Ascending aorta (tissue), 2 donors: ENCODE results near the gene PLN. TPM values are rescaled to one million over a fixed set of nuclear protein-coding genes. Genes with fewer than 3 reads are reported as not detected.

Source experiments
- DNase-seq, 2 donors: peaks; one replicate each; pipeline ENCODE4 v3.0.0-alpha.2; 2019; ENCODE audit warnings: low spot score in 2 of 2
- H3K27ac ChIP-seq, 2 donors: fragments of 200-600 bp; sonication (generic); one replicate each; pipeline ENCODE4 v1.5.1; 2016 to 2017; ENCODE audit warnings: mild to moderate bottlenecking in 1 of 2
- H3K27me3 ChIP-seq: fragments of 200-600 bp; sonication (generic); one replicate; pipeline ENCODE4 v1.5.1; 2017
- H3K36me3 ChIP-seq, 2 donors: fragments of 200-600 bp; sonication (generic); one replicate each; pipeline ENCODE4 v1.5.1; 2016
- H3K4me1 ChIP-seq, 2 donors: fragments of 200-600 bp; sonication (generic); one replicate each; pipeline ENCODE4 v1.5.1; 2016 to 2017; ENCODE audit warnings: mild to moderate bottlenecking in 1 of 2
- H3K4me3 ChIP-seq, 2 donors: fragments of 200-600 bp; sonication (generic); one replicate each; pipeline ENCODE4 v1.5.1; 2016 to 2017; ENCODE audit warnings: mild to moderate bottlenecking in 1 of 2
- H3K9me3 ChIP-seq, 2 donors: fragments of 200-600 bp; sonication (generic); one replicate each; pipeline ENCODE4 v1.5.1; 2016
- intact Hi-C: fragments of 100-400 bp; cut with DNase I; formaldehyde crosslinking; loops from one replicate; pipeline ENCODE4 v1.15.1; 2023
- total RNA-seq: library from RNA; depleted of rRNA; stranded (reverse); fragments of >200 nt; gene quantifications from one replicate; pipeline ENCODE4 v1.1.0, GENCODE V29; 2016
- TF ChIP-seq, protein P1 (sequence below), 3 experiments: fragments of 200-600 bp in 2 of 3; fragments of 450-650 bp in 1 of 3; sonication (generic) in 2 of 3; IDR thresholded peaks; one replicate each; pipeline ENCODE4 v1.5.1; 2016 to 2019; ENCODE audit warnings: antibody characterized with exemption in 3 of 3, mild to moderate bottlenecking in 1 of 3, moderate library complexity in 1 of 3

PLN gene
- total RNA-seq, 1 donor from 2014 or later: 129 TPM

DNA sequence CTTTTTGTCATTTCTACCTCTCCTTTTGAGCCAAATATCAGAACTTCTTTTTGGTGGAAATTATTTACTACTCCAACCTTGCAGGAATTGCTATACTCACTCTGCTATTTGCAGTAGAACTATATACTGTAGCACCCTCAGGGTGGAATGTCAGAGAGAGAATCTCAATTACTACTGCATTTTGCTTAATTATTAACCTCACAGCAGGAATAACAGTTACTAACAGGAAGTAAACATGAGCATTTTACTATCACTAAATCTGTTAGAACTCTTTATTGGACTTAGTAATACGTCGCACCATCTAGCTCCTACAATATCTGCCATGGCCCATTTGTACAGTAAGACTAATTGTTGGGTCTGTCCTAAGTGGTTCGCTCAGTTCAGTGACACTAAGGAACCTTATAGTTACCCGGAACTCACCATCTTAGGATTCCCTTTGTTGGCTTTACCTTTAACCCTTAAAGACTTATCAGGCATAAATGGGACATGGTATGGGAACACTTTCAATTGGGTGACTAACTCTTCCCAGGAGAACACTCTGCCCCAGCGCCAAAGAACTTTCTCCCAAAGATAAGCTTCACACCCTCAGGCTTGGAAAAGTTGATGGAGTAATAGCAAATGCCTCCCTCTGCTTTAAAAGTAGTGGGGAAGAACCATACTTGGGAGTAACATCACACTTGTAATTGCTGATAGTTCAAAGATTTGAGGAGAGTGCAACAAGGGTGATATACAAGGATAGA is 38.8 kb downstream of the PLN start:
- Histone ChIP-seq H3K36me3 (no peaks in the 10 kb centered on the region), H3K9me3 (no peaks in the 10 kb centered on the region), H3K4me1 (no peaks in the 10 kb centered on the region), H3K27me3 (no peaks in the 10 kb centered on the region), H3K4me3 (no peak overlapping the region), H3K27ac (no peak overlapping the region)
- TF ChIP-seq, protein P1, sequence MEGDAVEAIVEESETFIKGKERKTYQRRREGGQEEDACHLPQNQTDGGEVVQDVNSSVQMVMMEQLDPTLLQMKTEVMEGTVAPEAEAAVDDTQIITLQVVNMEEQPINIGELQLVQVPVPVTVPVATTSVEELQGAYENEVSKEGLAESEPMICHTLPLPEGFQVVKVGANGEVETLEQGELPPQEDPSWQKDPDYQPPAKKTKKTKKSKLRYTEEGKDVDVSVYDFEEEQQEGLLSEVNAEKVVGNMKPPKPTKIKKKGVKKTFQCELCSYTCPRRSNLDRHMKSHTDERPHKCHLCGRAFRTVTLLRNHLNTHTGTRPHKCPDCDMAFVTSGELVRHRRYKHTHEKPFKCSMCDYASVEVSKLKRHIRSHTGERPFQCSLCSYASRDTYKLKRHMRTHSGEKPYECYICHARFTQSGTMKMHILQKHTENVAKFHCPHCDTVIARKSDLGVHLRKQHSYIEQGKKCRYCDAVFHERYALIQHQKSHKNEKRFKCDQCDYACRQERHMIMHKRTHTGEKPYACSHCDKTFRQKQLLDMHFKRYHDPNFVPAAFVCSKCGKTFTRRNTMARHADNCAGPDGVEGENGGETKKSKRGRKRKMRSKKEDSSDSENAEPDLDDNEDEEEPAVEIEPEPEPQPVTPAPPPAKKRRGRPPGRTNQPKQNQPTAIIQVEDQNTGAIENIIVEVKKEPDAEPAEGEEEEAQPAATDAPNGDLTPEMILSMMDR (IDR thresholded peaks at IDR 0.05): no peak
- intact Hi-C loops: no loop called here
- no peak for DNase-seq

DNA sequence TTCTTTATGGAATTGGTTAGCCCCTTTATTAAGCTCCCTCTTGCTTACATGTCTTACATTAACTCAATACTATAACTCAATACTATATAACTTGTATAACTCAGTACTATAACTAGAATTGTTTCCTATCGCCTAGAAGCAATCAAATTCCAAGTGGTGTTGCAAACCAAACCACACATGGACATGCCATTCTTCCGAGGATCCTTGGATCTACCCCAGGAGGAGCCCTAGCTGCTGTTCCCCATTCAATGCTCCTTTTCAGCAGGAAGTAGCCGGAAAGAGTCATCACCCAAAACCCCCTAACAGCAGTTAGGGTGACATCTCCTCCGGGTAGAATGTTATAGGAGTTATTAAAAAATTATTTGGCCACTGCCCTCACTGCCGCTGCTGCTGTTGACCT is 40.5 kb downstream of the PLN start:
- Histone ChIP-seq H3K27ac (no peak overlapping the region), H3K27me3 (no peaks in the 10 kb centered on the region), H3K9me3 (no peaks in the 10 kb centered on the region), H3K4me1 (no peaks in the 10 kb centered on the region), H3K36me3 (no peaks in the 10 kb centered on the region), H3K4me3 (no peak overlapping the region)
- intact Hi-C loops: no loop called here
- no peak for DNase-seq
- TF ChIP-seq, protein P1 (IDR thresholded peaks at IDR 0.05): no peak

DNA sequence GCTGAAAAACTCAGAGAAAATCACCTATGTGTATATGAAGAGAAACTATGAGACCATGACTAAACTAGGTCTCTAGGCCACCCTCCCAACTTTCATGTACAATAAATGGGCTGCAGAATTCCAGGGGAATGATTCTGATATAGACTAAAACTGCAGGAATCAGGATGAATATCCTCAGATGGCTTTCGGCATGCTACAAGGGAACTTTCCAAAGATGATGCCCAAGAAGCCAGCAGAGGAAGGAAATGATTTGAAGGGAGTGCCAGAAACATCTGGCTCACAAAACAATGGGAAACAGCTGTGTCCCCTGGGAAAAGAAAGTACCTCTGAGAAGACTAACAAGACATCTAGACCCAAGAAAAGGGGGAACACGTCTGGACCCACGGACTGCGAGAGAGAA is 41.1 kb downstream of the PLN start:
- Histone ChIP-seq H3K4me3 (no peak overlapping the region), H3K36me3 (no peaks in the 10 kb centered on the region), H3K4me1 (no peaks in the 10 kb centered on the region), H3K27ac (no peak overlapping the region), H3K9me3 (no peaks in the 10 kb centered on the region), H3K27me3 (no peaks in the 10 kb centered on the region)
- DNase-seq: no peak
- TF ChIP-seq, protein P1 (IDR thresholded peaks at IDR 0.05): no peak
- intact Hi-C loops: no loop called here

DNA sequence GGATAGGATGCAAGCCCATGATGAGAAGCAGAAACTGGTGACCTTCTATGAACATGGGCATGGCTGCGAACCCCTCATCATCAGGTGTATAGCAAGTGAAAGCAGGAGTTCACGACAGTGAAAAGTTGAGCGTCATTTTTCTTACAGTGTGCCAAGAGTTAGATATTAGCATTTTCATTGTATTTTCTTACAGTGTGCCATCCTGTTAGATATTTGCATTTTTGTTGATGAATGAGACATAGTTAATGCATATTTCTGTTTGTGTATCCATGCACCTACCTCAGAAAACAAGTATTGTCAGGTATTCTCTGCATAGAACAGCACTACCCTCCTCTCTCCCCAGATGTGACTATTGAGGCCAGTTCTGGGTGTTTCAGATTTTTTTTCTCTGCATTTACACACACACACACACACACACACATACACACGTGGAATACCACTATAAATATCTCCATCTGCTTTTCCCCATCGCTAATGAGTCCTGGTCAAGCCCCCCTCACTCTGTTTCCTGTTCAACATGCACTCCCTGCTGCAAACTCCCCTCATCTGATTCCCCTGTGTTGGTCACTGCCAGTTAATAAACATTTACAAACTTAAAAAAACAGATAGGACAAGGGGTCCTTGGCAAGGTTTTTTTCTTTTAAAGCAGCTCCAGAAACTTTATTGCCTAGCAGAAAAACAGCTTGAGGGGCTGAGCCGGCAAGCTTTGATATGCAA is 41.7 kb downstream of the PLN start:
- no peak for DNase-seq
- Histone ChIP-seq H3K4me3 (no peak overlapping the region), H3K27me3 (no peaks in the 10 kb centered on the region), H3K4me1 (no peaks in the 10 kb centered on the region), H3K36me3 (no peaks in the 10 kb centered on the region), H3K27ac (no peak overlapping the region), H3K9me3 (no peaks in the 10 kb centered on the region)
- intact Hi-C loops: no loop called here
- TF ChIP-seq, protein P1 (IDR thresholded peaks at IDR 0.05): no peak

DNA sequence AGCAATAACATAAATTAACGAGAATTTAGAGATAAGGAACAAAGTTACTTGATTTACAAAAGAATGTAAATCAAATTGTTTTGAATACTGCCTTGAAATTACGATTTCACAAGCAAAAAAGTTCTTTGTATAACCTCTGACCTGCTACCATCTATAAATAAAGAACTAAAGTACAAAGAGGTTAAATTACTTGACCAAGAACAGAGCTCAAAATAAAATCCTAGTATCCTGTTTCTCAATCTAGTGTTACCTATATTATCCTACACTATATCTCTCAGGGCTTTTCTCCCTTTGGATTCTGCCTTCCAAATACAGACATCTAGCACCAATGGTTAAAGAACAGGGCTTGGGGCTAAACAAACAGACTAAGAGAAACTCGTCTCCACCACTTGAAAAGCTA is 43.8 kb downstream of the PLN start:
- H3K4me1 ChIP-seq: no peaks in the 10 kb centered on the region
- no peaks in the 10 kb centered on the region for H3K9me3 ChIP-seq
- TF ChIP-seq, protein P1 (IDR thresholded peaks at IDR 0.05): no peak
- H3K36me3 ChIP-seq: no peaks in the 10 kb centered on the region
- DNase-seq: no peak
- H3K27me3 ChIP-seq: no peaks in the 10 kb centered on the region
- no peak overlapping the region for H3K27ac ChIP-seq
- no peak overlapping the region for H3K4me3 ChIP-seq
- intact Hi-C loops: no loop called here
